GM19324 (cell line): ENCODE data around the gene GORASP2.
"Not testable (repeated sequence)": the region's sequence is repeated elsewhere in the genome, so short reads cannot be mapped to it uniquely, and the experiment has no call there.

Experiments used
- ATAC-seq: cut with Tn5 transposase; IDR thresholded peaks from one replicate; pipeline ENCODE4 v1.9.1; 2021; ENCODE audit warnings: mild to moderate bottlenecking, moderate library complexity; ENCODE audit not compliant: unreplicated experiment, low FRiP score

Gene GORASP2

GRCh38 chr2:170928824-170929685, at the start of gene GORASP2:
Gene GORASP2 (plus strand): TSS chr2:170929253. CDS start chr2:170929341, 88 bp downstream.
- ATAC-seq, result peak; percentile 92

DNA sequence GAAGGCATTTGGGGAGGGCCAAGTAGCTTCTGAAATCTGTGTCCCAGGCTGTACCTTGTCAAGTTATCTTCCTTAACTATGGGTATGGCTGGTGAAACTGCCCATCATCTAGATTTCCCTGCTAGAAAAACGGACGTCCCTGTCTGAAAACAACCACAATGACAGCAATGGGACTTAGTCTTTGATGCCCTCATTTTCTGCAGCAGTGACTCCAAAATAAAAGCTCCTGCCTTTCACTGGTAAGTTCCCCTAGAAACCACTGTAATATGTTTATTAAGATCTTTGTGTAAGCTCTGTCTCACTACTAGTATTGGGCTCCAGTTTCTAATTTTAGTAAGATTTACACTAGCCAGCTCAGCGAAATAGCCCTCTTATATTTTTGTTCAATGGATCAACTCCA, 47.2 kb upstream of the GORASP2 start:
- no peak for ATAC-seq

DNA sequence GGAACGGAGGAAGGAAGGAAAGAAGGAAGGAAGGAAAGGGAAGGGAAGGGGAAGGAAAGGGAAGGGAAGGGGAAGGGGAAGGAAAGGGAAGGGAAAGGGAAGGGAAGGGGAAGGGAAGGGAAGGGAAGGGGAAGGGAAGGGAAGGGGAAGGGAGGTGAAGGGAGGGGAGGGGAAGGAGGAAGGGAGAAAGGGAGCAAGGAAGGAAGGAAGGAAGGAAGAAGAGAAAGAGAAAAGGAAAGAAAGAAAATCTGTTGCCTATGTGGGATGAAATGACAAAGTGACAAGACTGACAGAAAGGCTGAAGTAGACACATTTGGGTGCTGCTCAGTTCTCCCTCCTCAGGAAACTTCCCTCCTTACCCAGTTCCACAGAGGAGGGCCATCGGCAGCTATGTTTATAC, 46.3 kb upstream of the GORASP2 start:
- ATAC-seq, result no peak

- no peak for ATAC-seq
Observed at GRCh38 chr2:170883683-170884082, 45.4 kb upstream of the GORASP2 start.

GRCh38 chr2:170885130-170885791, 43.8 kb upstream of the GORASP2 start:
- no peak for ATAC-seq

DNA sequence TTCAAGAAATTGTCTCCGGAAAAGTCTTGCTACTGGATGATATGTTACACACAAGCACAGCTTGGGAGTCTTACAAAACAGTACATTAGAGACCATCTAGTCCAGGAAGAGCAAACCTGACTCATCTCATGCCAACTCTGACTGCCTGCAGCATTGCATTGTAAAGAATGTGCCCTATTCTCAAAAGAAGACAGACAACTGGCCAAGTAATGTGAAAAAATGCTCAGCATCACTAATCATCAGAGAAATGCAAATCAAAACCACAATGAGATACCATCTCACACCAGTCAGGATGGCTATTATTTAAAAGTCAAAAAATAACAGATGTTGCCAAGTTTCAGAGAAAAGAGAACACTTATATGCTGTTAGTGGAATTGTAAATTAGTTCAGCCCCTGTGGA, 42.7 kb upstream of the GORASP2 start:
- ATAC-seq, result no peak

- ATAC-seq, result no peak
Observed at GRCh38 chr2:170887496-170887895, 41.6 kb upstream of the GORASP2 start.

DNA sequence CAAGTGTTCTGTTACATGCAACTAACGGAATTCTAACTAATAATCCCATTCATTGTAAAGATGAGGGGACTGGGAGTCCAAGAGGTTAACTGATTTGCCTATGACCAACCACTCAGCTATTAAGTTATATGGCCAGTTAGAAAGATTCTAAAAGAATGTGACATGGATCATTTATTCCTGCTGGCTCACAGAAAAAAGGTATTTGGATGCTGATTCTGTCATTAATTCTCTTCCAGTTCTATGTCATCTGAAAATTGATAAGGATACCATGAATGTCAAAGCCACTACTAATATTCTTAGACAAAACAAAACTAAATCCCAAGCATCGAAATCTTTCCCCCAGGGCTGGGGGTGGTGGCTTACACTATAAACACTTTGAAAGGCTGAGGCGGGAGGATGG, 41.2 kb upstream of the GORASP2 start:
- ATAC-seq, result no peak

DNA sequence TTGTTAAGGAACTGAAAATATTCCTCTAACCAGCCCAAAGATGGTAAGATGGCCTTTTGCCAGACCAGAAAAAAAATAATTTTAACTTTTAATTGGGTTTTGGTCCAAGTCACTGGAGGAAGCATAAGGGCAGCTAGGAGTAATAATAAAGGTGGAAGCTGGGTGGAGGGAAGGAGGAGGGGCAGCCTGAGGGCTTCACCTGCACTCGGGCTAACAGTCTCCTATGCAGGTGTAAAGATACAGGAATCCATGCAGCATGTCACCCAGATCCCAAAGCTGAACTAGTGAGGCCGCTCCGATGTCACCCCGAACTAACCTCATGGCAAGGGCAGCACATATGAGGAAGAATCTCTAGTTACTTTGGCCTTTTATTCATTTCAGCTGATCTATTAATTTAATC, 37.2 kb upstream of the GORASP2 start:
- no peak for ATAC-seq

GRCh38 chr2:170892391-170892951, 36.6 kb upstream of the GORASP2 start:
- no peak for ATAC-seq

GRCh38 chr2:170895023-170895757, 33.9 kb upstream of the GORASP2 start:
- no peak for ATAC-seq

GRCh38 chr2:170896622-170897021, 32.4 kb upstream of the GORASP2 start:
- no peak for ATAC-seq

GRCh38 chr2:170897108-170897507, 31.9 kb upstream of the GORASP2 start:
- ATAC-seq, result no peak

DNA sequence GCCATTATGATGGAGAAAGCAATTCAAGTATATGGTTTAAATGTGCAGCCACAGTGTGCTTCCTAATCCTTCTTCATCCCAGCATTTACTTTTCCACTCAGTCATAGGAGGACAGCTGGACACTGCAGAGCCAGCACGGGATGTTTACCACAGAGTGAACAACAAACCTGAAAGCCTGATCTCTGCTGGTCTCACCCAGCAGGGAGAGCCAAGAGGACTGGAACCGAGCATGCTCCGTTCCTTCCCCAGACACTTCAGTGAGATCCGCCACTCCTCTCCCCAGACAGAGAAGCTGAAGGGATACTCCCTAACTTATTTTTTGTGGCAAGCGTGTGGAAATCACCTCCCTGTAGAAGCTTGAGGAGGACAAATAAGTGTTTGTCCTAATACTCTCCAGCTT, 23.2 kb upstream of the GORASP2 start:
- ATAC-seq, result no peak

- ATAC-seq, result no peak
Observed at GRCh38 chr2:170911314-170911889, 17.7 kb upstream of the GORASP2 start.

DNA sequence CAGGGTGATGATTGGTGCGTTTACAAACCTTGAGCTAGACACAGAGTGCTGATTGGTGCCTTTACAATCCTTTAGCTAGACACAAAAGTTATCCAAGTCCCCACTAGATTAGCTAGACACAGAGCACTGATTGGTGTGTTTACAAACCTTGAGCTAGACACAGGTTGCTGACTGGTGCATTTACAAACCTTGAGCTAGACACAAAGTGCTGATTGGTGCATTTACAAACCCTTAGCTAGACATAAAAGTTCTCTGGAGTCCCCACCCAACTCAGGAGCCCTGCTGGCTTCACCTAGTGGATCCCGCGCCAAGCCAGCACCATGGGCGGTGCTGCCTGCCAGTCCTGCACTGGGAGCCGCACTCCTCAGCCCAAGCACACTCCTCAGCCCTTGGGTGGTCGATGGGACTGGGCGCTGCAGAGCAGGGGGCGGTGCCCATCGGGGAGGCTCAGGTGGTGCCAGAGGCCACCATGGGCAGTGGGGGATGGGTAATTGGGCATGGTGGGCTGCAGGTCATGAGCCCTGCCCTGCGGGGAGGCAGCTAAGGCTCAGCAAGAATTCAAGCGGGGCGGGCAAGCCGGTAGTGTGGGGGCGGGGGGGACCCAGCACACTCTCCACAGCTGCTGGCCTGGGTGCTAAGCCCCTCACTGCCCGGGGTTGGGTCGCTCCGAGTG, 13.9 kb upstream of the GORASP2 start:
- ATAC-seq, result not testable (repeated sequence)

- no peak for ATAC-seq
Observed at GRCh38 chr2:170917219-170917913, 11.7 kb upstream of the GORASP2 start.

GRCh38 chr2:170917957-170918356, 11.1 kb upstream of the GORASP2 start:
- no peak for ATAC-seq

DNA sequence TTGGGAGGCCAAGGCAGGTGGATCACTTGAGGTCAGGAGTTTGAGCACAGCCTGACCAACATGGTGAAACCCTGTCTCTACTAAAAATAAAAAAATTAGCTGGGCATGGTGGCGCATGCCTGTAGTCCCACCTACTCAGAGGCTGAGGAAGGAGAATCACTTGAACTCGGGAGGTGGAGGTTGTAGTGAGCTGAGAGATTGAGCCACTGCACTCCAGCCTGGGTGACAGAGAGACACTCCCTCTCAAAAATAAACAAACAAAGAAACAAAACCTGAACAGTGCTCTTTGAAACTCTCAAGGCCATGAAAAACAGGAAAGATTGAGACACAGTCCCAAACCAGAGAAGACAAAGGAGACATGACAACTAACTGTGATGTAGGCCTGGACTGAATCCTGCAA, 7.2 kb upstream of the GORASP2 start:
- ATAC-seq, result not testable (repeated sequence)
